Retina (tissue), 1 donor: ENCODE results near the gene HIVEP2.

Experiments
- DNase-seq: peaks from one replicate; pipeline ENCODE4 v3.0.0-alpha.2; 2016

The HIVEP2 gene

GRCh38 chr6:142916881-142917280, 28.1 kb downstream of the HIVEP2 start:
- no peak for DNase-seq

DNA sequence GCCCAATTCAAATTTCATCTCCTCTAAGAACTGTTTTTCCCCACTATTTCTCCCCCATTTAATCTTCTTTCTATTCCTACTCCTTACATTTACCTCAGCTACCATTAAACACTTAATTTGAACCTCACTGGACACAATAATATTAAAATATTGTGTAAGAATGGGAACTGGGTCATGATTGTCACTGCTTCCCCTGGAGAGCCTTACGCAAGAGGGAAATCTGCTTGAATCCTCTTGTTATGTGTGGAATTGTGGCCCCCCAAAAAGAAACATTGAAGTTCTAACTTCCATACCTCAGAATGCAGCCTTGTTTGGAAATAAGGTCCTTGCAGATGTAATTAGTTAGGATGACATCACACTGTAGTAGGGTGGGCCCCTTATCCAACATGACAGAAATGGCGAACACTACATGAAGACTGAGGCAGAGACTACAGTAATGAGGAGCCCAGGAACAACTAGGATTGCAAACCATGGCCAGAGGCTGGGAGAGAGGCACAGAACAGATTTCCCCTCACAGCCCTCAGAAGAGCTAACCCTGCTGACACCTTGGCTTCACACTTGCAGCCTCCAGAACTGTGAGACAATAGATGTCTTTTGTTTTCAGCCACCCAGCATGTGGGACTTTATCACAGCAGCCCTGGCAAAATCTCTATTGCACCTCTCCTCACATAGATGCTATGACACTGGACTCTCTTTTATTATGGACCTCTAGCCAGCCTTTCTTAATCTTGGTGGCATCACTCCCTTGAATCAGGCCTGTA, 29.9 kb downstream of the HIVEP2 start:
- no peak for DNase-seq

- DNase-seq: no peak
Measured at GRCh38 chr6:142914369-142914768, 30.6 kb downstream of the HIVEP2 start.

- DNase-seq: no peak
Measured at GRCh38 chr6:142913511-142914047, 31.4 kb downstream of the HIVEP2 start.

- no peak for DNase-seq
Measured at GRCh38 chr6:142913036-142913510, 31.9 kb downstream of the HIVEP2 start.

GRCh38 chr6:142912125-142912524, 32.9 kb downstream of the HIVEP2 start:
- DNase-seq: no peak

GRCh38 chr6:142911430-142911829, 33.5 kb downstream of the HIVEP2 start:
- DNase-seq: no peak

GRCh38 chr6:142909686-142910085, 35.3 kb downstream of the HIVEP2 start:
- no peak for DNase-seq

GRCh38 chr6:142908235-142908634, 36.7 kb downstream of the HIVEP2 start:
- DNase-seq: no peak

DNA sequence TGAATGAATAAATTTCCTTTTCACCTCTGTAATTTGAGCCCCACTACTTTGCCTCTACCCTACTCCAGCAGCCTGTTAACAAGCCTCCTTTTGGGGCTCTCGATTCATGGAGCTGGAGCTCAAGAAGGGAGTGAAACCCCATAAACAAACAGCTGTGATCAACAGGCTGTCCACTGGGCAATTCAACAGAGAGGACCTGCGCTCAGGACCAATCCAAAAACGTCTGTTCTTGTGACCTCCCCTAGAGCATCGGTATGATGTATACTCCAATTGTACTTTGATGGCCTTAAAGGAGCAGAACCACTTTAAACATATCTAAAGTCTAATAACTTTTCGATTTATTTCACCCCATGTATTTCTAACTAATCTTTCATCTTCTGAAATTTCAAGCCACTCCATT, 37.4 kb downstream of the HIVEP2 start:
- DNase-seq: no peak

GRCh38 chr6:142906945-142907470, 38.0 kb downstream of the HIVEP2 start:
- DNase-seq: no peak

DNA sequence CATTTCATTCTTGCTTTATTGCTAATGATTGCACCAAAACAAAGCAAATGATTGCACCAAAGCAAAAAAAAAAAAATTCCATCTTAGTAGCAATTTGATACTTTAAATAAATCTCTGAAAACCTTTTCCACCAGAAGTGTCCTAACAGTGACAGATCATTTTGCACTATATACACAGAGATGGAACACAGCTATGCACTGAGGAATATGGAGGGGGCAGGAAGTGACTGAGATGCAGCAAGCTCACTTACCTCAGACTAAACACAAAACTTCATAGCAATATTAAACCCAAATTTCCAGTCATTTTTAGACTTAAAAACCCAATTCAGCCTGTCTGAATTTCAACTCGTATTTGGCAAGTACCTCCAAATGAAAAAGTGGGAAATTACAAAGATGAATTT, 41.2 kb downstream of the HIVEP2 start:
- DNase-seq: no peak

- DNase-seq: no peak
Measured at GRCh38 chr6:142902636-142903053, 42.3 kb downstream of the HIVEP2 start.

- DNase-seq: no peak
Measured at GRCh38 chr6:142901611-142902010, 43.4 kb downstream of the HIVEP2 start.

- peak; percentile 46 for DNase-seq
Measured at GRCh38 chr6:142900227-142900971, 44.6 kb downstream of the HIVEP2 start.

- DNase-seq: peak; percentile 39
Measured at GRCh38 chr6:142898927-142899895, 45.8 kb downstream of the HIVEP2 start.

- no peak for DNase-seq
Measured at GRCh38 chr6:142897659-142898058, 47.3 kb downstream of the HIVEP2 start.

- no peak for DNase-seq
Measured at GRCh38 chr6:142896732-142897131, 48.2 kb downstream of the HIVEP2 start.

- DNase-seq: no peak
Measured at GRCh38 chr6:142893088-142893487, 51.9 kb downstream of the HIVEP2 start.

DNA sequence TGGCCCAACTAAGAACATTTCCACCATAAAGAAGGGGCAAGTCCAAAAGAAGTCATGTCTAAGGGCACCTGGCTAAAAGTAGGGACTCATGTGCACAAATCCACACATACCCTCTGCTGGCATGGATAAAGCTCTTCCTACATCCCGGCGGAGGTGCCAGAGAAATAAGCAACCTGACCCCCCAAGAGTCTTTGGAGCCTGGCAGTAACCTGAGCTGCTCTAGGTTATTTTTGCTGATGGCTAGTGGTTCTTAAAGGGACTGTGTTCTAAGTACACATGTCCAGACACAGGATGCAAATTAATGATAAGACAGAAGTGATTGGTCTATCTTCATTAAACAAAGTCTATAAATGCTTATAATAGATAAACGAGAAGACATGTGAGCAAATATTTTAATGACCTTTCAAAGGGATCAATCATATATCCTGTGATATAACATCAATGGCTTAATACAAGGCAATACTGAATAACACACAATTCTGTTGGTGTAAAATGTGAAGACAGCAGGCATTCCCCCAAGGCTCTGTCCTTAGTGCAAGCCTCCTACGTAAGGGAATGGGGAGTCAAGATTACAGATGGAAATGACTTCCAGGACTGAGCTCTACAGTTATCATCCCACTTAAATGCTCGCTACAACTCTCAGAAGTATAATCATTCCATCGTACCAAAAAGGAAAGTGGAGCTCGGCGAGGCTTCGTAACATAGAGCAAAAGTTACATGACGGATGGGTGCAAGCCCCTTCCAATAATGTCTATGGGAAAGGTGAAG, 52.5 kb downstream of the HIVEP2 start:
- no peak for DNase-seq

- DNase-seq: no peak
Measured at GRCh38 chr6:142891454-142891853, 53.5 kb downstream of the HIVEP2 start.

DNA sequence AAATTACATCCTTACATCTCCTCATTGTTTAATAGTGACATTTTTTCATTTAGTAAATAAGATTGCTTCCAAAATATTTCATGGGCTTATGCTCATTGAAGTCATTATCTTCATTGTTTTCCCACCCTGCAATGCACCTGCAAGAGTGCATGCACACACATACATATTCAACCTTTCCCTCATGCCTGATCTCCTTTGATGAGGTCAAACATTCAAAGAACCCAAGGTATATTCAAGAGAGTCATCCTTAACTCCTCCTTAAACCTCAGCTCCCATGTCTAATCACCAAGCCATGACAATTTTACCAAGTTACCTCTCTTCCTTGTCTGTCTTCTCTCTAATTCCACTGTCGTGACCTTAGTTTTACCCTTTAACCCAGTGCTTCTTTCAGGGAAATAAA, 56.5 kb downstream of the HIVEP2 start:
- no peak for DNase-seq
